ENCODE data around the gene PDLIM1. TPM values are rescaled to one million over a fixed set of nuclear protein-coding genes. Genes with fewer than 3 reads are reported as not detected.
A peak's percentile ranks its signal among the peaks of the same experiment; 100 is the strongest.
"Not testable (repeated sequence)": the region's sequence is repeated elsewhere in the genome, so short reads cannot be mapped to it uniquely, and the experiment has no call there.

PDLIM1 gene
- total RNA-seq, 1 experiment from 2014 or later, result 4.4 TPM

DNA sequence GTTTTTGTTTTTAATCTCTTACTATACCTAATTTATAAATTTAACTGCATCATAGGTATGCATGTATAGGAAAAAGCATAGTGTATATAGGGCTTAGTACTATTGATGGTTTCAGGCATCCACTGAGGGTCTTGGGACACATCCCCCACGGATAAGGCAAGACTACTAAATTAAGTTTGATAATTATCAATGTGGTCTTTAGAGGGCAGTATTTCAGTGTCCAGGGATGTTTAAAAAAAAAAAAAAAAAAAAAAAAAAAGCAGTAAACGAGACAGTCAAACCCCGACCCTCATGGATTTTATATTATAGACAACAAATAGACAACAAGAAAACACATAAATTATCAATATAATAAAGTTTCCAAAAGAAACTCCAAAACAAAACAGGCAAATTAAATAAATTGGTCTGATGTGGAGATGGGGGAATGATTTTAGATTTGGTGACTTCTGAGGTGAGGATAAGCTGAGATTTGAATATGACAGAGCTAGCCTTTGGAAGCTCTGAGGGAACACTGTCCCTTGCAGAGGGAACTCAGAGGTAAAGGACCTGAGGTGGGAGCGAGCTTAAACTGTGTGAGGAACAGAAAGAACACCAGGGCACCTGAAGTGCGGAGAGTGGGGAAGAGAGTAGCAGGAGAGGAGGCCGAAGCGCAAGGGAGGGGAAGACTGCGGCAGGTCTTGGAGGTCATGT, 82.0 kb downstream of the PDLIM1 start:
- peak; percentile 36 for DNase-seq (ENCODE audit: low read depth, low spot score)
- in situ Hi-C loops (cut with HindIII; ENCODE audit: low pct_unique_long_range_greater_than_20kb, low sequenced_read_pairs), result no loop called here

DNA sequence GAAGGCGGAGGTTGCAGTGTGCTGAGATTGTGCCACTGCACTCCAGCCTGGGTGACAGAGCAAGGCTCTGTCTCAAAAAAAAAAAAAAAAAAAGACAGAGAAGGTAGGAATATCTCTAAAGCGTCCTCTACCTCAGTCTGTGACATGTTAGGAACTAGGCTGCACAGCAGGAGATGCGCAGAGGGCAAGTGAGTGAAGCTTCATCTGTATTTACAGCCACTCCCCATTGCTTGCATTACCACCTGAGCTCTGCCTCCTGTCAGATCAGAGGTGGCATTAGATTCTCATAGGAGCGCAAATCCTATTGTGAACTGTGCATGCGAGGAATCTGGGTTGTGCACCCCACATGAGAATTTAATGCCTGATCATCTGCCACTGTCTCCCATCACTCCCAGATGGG, 87.9 kb downstream of the PDLIM1 start:
- DNase-seq (ENCODE audit: low read depth, low spot score); in situ Hi-C loops (cut with HindIII; ENCODE audit: low pct_unique_long_range_greater_than_20kb, low sequenced_read_pairs): not testable (repeated sequence)

DNA sequence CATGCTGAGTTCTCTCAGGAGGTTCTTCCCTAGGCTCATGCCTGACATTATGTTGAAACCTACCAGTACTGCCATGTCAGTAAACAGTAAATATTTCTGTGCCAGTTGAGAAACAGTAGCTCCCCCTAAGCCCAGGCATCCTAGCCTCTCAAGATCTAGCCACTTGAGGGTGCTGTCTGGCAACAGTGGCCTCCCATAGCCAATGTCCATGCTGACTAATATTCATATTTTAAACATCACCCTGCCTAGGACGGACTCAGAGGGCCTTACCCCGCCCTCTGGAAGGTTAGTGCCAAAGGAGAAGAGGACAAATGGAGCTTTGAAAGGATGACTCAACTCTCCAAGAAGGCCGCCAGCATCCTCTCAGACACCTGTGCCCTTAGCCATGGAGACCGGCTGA, 89.1 kb downstream of the PDLIM1 start:
- DNase-seq (ENCODE audit: low read depth, low spot score), result peak; percentile 9
- in situ Hi-C loops (cut with HindIII; ENCODE audit: low pct_unique_long_range_greater_than_20kb, low sequenced_read_pairs), result no loop called here

DNA sequence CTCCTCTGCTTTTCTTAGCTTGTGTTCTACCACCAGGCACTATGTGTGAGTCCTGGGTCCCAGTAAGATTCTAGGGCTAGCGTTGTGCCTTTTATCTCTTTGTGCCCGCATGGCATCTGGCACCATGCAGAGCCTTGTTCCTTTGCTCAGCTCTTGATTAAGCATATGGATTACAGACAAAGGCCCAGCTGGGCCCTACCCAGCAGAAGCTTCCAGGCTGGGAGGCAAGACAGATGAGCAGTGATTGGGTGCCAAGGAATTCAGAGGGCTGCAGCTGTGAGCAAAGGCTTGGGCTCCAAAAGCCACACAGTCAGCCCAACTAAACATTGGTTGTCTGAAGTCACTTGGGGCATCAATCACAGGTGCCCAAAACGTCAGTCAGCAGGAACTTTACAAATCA, 94.8 kb downstream of the PDLIM1 start:
- in situ Hi-C loops (cut with HindIII; ENCODE audit: low pct_unique_long_range_greater_than_20kb, low sequenced_read_pairs), result no loop called here
- no peak for DNase-seq (ENCODE audit: low read depth, low spot score)

DNA sequence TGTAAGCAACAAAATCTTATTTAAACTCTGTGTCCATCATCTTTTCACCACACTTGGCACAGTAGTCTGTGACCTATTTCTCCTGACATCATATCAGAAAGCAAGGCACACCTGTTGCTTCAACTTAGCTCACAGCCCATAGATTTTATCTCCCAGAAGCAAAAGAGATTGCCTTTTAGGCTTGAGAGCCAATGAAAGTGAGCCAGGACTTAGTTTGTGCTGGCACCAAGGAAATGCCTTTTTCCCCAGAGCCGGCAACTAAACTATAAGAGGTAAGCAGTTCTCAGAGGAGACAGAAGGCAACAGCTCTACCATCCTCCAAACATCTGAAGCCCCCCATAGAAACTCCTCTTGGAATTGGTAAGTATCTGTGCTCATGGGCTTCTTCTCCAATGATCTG, 96.9 kb downstream of the PDLIM1 start, which contains the start of gene ACSM6:
Gene ACSM6, plus strand, starts transcription at position 295 of the 400 bp plus-strand sequence. CDS start 248 bp downstream, outside the sequence.
- DNase-seq (ENCODE audit: low read depth, low spot score), result no peak
- in situ Hi-C loops (cut with HindIII; ENCODE audit: low pct_unique_long_range_greater_than_20kb, low sequenced_read_pairs), result no loop called here

DNA sequence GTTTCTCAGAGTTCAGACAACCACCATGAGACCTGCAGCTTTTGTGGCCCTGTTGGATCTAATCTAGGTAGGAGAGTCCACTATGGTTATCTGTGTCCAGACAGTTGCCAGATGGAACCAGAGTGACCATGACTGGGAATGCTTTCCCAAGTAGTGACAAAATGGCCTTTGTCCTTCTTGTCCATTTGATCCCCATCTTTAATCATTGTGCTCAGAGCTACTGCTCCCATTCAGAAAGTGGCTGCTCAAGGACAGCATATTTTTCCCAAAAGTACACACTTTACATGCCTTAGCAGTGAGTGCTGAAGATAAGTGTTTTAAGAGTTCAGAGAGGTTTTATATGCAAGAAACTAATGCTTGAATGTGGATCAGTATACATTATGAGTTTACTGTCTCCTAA, 102.2 kb downstream of the PDLIM1 start:
- in situ Hi-C loops (cut with HindIII; ENCODE audit: low pct_unique_long_range_greater_than_20kb, low sequenced_read_pairs), result no loop called here
- no peak for DNase-seq (ENCODE audit: low read depth, low spot score)

DNA sequence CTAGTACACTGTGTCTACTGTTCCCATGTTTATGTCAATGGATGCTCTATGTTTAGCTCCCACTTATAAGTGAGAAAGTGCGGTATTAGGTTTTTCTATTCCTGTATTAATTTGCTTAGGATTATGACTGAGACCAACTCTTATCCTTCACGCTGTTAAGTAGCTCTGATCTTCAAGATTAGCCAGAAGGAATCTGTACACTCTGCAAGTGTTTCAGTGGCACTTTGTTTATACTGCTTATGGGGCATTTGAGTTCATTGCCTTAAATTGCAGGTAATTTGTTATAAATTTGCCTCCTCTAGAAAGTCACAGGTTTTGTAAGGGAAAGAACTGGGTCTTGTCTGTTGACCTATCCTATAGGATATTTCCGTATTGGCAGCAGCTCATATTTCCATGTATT, 103.2 kb downstream of the PDLIM1 start:
- in situ Hi-C loops (cut with HindIII; ENCODE audit: low pct_unique_long_range_greater_than_20kb, low sequenced_read_pairs), result no loop called here
- no peak for DNase-seq (ENCODE audit: low read depth, low spot score)

Other genes with a start within 250 kb of the PDLIM1 start
- gene CYP2C8, start 221.5 kb downstream of the PDLIM1 start, total RNA-seq (2014; rRNA removed; shearing (Covaris generic)), result not detected in 2 replicates
- gene ACSM6, start 96.8 kb downstream of the PDLIM1 start, total RNA-seq (2014; rRNA removed; shearing (Covaris generic)), result not detected in 2 replicates